HG02588 (cell line): Measurements from ENCODE around the gene NEK11.
"Not testable (repeated sequence)": the region's sequence is repeated elsewhere in the genome, so short reads cannot be mapped to it uniquely, and the experiment has no call there.

ENCODE experiments used
- ATAC-seq: cut with Tn5 transposase; IDR thresholded peaks from one replicate; pipeline ENCODE4 v1.9.1; 2021; ENCODE audit warnings: mild to moderate bottlenecking, moderate library complexity; ENCODE audit not compliant: unreplicated experiment

NEK11 gene

GRCh38 chr3:131283862-131284261, 257.2 kb downstream of the NEK11 start:
- ATAC-seq: no peak

- no peak for ATAC-seq
Observed at GRCh38 chr3:131284302-131284701, 257.6 kb downstream of the NEK11 start.

DNA sequence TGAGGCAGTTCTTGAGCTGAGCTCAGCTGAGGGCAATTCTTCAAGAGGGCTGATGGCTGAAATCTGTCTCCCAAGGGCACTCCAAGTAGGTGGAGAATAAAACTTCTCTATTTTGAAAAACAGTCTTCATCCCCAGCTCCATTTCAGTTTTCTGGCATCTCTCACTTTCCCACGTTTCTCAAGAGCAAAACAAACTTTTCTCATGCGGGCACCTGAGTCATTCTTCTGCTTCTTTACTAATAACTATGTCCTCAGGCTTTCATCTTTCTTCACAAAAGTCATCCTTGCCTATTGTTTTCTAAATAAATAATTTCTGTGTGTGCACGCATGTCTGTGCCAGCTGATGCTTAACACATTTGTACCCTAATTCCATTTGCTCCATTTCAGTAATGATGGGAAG, 258.8 kb downstream of the NEK11 start:
- no peak for ATAC-seq

DNA sequence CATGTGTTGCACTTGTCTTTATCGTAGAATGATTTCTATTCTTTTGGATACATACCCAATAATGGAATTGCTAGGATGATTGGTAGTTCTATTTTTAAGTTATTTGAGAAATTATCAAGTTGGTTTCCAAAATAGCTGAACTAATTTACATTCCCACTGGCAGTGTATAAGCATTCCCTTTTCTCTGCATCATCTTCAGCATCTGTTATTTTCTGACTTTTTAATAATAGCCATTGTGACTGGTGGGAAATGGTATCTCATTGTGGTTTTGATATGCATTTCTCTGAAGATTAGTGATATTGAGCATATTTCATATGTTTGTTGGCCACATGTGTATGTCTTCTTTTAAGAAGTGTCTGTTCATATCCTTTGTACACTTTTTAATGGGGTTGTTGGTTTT, 273.2 kb downstream of the NEK11 start:
- no peak for ATAC-seq

- no peak for ATAC-seq
Observed at GRCh38 chr3:131303848-131304247, 277.2 kb downstream of the NEK11 start.

DNA sequence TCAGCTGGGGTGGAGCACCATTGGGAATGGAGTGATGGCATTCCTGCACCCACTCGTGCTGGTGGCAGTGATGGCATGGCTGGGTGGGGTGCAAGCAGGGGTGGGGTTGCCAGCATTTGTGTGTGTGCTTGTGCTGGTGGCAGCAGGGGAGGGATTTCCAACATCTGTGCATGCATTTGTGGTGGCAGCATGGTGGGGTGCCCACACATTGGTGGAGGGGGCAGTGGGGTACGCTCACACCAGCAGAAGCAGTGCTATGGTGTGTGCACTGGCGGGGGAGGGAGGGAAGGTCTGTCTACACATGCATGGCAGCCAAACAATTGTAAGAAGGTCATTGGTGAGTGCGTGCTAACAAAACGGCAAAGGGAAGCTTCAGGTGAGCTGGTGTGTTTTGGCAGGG, 278.2 kb downstream of the NEK11 start:
- no peak for ATAC-seq

GRCh38 chr3:131306242-131306641, 279.6 kb downstream of the NEK11 start:
- no peak for ATAC-seq

DNA sequence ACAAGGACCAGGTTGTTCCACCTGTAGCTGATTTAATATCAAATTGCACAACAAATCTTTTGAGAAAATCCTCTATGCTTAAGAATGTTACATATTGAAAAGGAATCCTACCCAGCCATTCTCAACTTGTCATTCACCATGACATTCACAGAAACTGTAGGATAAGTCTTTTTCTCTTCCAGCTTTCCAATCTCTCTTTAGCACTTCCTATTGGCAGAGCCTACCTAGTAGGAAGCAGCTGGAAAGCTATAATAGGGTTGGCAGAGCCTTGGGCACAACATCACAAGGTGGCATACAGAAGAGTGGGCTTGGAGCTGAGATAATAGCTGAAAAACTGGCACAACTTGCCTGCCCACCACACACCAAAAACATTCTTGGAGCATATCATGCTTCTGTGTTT, 287.6 kb downstream of the NEK11 start:
- ATAC-seq: no peak

GRCh38 chr3:131315162-131315561, 288.5 kb downstream of the NEK11 start:
- ATAC-seq: no peak

DNA sequence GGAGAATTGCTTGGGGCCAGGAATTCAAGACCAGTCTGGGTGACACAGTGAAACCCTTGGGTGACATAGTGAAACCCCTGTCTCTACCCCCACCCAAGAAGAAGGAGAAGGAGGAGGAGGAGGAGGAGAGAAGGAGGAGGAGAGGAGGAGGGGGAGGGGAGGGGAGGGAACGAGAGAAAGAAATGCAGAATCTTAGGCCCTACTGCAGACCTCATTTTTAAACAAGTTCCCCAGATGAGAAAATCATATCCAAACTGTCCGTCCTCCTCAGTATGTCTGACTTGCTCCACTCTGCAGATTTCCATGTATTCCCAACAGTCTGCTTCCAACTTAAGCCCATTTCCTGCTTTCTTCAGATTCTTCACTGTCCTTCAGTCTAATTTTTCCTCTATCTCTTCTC, 291.0 kb downstream of the NEK11 start:
- no peak for ATAC-seq

DNA sequence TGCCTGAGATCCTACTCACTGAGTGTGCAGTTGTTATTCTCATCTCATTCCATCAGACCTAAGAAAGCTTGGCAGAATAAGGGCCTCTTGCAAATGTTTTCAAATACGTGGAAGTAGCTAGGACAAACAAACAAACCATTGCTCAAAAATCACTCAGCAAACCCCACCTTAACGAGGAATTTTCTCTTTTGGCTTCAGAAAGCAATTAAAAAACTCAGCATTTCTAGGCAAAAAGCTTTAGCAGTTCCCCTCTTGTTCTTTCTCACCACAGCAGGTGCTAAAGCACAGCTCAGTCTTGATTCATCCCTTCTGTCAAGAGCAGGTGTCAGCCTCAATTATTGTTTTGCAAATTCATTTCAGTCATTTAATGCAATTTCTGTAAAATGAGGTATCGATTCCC, 296.3 kb downstream of the NEK11 start:
- ATAC-seq: no peak

- ATAC-seq: no peak
Observed at GRCh38 chr3:131323792-131324191, 297.1 kb downstream of the NEK11 start.

DNA sequence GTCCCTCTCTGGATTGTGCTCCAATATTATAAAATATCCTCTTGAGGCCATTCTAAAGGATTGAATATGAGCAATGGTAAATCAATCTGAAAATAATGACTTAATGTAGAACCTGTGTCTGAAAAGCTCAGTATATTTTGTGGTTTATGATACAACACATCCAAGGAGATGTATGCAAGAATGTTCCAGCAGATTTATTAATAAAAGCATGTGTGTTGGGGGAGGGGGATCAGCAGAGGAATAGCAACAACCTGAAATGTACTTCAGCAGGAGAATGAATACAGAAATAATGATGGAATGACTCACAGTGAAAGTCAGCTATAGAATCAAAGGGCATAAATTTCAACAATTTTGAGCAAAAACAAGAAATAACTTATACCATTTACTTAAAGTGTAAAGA, 298.2 kb downstream of the NEK11 start:
- no peak for ATAC-seq

DNA sequence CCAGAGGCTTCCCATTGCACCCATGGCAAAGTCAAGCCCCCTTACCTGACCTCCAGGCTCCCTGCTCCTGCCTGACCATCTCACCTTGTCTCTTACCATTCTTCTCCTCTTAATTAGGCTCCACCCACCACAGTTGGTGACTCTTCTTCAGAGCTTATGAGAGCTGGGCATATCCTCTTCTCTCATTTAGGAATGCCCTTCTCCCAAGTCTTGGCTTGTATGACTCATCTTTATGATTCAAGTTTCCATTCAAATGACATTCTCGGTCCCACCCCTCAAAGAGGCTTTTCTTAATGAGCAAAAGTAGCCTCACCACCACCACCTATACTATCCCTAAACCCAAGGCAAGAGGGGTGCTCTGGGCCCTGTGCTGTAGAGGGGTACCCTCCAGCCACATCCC, 299.6 kb downstream of the NEK11 start:
- ATAC-seq: no peak

DNA sequence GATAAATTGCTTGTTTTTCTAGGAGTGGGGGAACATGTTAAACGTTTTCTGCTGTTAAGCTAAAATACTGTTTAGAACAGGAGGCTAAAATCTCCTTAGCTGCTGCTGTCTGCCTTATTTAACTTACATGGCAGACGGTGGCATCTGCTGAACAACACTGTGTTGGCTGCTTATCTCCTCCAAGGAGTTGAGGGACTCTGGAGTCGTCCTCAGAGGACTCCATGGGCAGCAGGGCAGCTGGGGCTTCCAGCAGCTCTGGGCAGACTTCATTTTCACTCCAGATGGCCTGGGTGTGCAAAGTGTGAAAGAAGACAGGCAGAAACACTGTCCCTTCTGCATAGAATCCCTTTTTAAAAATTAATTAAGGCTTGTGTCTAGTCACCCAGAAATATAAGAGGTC, 302.0 kb downstream of the NEK11 start:
- no peak for ATAC-seq

DNA sequence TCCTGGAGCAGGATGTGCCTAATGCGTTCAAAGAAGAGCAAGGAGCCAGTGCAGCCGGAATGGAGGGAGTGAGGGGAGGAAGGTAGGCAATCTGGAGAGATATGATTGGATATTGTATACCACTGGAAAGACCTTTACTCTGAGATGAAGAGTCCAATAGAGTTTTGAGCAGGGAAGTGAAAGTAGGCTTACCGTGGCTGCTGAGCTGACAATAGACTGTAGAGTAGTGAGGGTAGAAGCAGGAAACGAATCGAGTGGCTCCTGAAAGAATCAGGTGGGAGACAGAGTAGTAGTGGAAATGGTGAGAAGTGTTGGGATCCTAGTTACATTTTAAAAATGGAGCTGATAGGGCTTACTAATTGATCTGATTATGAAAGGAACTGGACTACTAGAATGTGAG, 303.1 kb downstream of the NEK11 start:
- peak; percentile 76 for ATAC-seq

GRCh38 chr3:131331456-131332085, 304.9 kb downstream of the NEK11 start:
- not testable (repeated sequence) for ATAC-seq

DNA sequence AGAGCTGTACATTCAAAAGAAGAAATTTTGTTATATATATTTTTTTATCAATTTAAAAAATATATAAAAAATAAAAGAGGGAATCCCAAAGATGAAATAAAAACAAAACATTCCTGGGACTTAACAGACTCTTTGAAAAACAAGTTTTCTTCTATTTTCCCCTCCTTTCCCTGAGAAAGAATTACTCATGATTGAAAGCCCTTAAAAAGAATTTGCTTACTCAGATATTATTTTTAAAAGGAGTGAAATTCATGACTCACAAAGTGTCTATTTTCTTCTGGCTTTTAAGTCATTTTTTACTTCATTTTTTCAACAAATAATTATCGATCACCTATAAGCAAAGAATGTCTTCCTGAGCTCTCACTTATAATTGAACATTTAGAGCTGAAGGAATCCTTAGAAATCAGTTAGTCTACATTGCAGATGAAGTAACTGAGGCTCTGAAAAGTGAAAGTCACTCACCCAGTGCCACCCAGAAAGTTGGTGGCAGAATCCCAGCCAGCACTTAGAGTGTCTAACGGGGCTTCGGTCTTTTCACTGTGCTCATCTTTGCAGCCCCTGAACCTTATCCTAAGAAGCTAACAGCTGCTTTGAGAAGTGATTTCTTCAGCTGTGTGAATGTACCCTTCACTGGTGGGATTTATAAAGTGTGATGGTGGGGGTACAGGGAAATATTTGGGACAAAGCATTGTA, 312.4 kb downstream of the NEK11 start:
- ATAC-seq: no peak

DNA sequence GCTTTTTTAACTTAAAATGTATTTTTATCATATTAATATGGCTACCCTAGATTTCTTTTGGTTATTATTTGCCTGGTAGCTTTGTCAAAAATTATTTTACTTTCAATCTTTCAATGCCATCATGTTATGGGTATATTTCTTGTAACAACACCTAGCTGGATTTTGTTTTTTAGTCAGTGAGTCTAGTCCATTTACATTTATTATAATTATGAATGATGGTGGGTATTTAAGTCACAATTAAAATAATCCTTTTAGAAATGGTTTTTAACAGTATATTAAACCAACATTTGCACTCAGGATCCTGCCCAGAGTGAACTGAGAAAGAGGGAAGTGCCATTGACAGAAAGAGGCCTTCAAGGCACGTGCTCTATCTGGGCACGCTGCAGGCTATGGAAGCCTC, 315.1 kb downstream of the NEK11 start:
- ATAC-seq: no peak

GRCh38 chr3:131348911-131349310, 322.2 kb downstream of the NEK11 start:
- ATAC-seq: no peak

DNA sequence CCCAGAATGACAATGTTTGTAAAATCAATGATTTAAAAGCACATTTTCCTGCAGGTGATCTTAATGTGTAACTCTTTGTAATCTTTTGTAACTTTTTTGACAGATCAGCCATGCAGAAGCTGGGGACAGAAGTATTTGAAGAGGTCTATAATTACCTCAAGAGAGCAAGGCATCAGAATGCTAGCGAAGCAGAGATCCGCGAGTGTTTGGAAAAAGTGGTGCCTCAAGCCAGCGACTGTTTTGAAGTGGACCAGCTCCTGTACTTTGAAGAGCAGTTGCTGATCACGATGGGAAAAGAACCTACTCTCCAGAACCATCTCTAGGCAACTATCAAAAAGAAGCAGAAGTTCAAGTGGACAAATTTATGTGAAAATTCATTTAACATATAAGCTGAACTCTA, 322.8 kb downstream of the NEK11 start:
- ATAC-seq: no peak

DNA sequence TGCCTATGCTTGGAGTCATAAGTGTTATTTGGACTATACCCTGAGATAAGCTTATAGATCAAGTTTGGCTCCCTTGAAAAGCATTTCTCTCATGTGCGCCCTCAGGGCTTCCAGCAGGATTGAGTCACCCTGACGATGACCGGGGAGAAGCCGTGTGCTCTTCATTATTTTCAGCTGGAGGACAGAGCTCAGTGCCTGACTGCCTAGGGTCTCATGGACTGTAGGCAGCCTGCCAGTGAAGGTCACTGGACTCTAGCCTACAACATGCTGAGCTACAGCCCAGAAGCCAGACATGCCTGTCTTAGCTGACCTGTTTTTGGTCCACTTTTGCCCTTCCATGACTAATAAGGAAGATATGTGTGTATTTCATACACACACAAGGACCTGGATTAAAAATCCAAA, 323.3 kb downstream of the NEK11 start:
- no peak for ATAC-seq

DNA sequence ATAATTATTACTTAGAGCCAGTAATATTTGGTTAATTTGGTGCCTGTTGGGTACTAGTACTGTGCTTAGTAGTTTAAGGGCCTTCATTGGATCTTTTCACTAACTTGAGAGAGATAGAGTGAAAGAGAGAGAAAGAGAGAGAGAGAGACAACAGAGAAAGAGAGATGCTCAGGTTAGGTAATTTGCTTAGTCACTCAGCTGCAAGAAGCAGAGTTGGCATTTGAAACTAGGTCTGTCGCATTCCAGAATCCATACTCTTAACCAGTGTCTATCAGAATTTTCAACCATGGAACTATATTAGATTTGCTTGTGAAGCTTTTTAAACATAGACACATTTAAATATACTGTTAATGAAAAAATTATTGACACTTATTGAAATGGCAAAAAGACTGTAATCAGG, 323.8 kb downstream of the NEK11 start:
- no peak for ATAC-seq
